ENCODE results near the gene RBM25. TPM values are rescaled to one million over a fixed set of nuclear protein-coding genes. Genes with fewer than 3 reads are reported as not detected.
"Not testable (repeated sequence)": the region's sequence is repeated elsewhere in the genome, so short reads cannot be mapped to it uniquely, and the experiment has no call there.

Gene RBM25
- total RNA-seq, 2 donors from 2014 or later: 36.8 to 78.6 TPM

- WGBS: 2% methylated on average over 21 of the region's 21 CpGs
- peak overlapping the region; percentile 65 to 90 for H3K4me3 ChIP-seq
- peak overlapping the region; percentile 81 to 94 for H3K27ac ChIP-seq
- no peak for DNase-seq (ENCODE audit: low spot score)
- H3K9me3 ChIP-seq: no peaks in the 10 kb centered on the region
- no peaks in the 10 kb centered on the region for H3K36me3 ChIP-seq
- H3K27me3 ChIP-seq (replicated peaks; ENCODE audit: insufficient read depth): no peaks in the 10 kb centered on the region
- intact Hi-C loops (cut with DNase I): no loop called here
- H3K4me1 ChIP-seq (replicated peaks): peaks cover 5% of the 10 kb centered on the region
- TF ChIP-seq POLR2A (IDR thresholded peaks at IDR 0.05) (no peak), POLR2AphosphoS5 (IDR thresholded peaks at IDR 0.05) (no peak)
- TF ChIP-seq, protein P1, sequence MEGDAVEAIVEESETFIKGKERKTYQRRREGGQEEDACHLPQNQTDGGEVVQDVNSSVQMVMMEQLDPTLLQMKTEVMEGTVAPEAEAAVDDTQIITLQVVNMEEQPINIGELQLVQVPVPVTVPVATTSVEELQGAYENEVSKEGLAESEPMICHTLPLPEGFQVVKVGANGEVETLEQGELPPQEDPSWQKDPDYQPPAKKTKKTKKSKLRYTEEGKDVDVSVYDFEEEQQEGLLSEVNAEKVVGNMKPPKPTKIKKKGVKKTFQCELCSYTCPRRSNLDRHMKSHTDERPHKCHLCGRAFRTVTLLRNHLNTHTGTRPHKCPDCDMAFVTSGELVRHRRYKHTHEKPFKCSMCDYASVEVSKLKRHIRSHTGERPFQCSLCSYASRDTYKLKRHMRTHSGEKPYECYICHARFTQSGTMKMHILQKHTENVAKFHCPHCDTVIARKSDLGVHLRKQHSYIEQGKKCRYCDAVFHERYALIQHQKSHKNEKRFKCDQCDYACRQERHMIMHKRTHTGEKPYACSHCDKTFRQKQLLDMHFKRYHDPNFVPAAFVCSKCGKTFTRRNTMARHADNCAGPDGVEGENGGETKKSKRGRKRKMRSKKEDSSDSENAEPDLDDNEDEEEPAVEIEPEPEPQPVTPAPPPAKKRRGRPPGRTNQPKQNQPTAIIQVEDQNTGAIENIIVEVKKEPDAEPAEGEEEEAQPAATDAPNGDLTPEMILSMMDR (IDR thresholded peaks at IDR 0.05): no peak
Measured at GRCh38 chr14:73026243-73026844, 32.0 kb upstream of the RBM25 start.

GRCh38 chr14:73026845-73027542 is 31.3 kb upstream of the RBM25 start, which contains the start of gene ZFYVE1:
ZFYVE1 (minus strand) TSS chr14:73027106; CDS start chr14:73024508, 2,598 bp downstream.
- peak; percentile 98 for DNase-seq (ENCODE audit: low spot score)
- Histone ChIP-seq H3K36me3 (no peaks in the 10 kb centered on the region), H3K4me1 (replicated peaks) (peaks cover 5% of the 10 kb centered on the region), H3K27me3 (replicated peaks; ENCODE audit: insufficient read depth) (no peaks in the 10 kb centered on the region), H3K9me3 (no peaks in the 10 kb centered on the region), H3K4me3 (peak within 1 kb of the TSS; percentile 65 to 90), H3K27ac (peak within 1 kb of the TSS; percentile 81 to 94)
- TF ChIP-seq POLR2A (IDR thresholded peaks at IDR 0.05): peak; percentile 80
- peak; percentile 99 for TF ChIP-seq POLR2AphosphoS5 (IDR thresholded peaks at IDR 0.05)
- TF ChIP-seq, protein P1 (IDR thresholded peaks at IDR 0.05): peak in 1 of 4 experiments; percentile 20
- intact Hi-C loops (cut with DNase I): no loop called here
- under 1% methylated on average over 40 of the region's 42 CpGs for WGBS

GRCh38 chr14:73027546-73027945 is 30.8 kb upstream of the RBM25 start:
- WGBS: 45% methylated on average over 3 of the region's 3 CpGs
- H3K27me3 ChIP-seq (replicated peaks; ENCODE audit: insufficient read depth): no peaks in the 10 kb centered on the region
- peaks cover 1% of the 10 kb centered on the region for H3K4me1 ChIP-seq (replicated peaks)
- no peak overlapping the region for H3K27ac ChIP-seq
- no peak for DNase-seq (ENCODE audit: low spot score)
- peak overlapping the region; percentile 65 to 90 for H3K4me3 ChIP-seq
- H3K9me3 ChIP-seq: no peaks in the 10 kb centered on the region
- no peaks in the 10 kb centered on the region for H3K36me3 ChIP-seq
- intact Hi-C loops (cut with DNase I): no loop called here
- TF ChIP-seq, protein P1 (IDR thresholded peaks at IDR 0.05): no peak
- no peak for TF ChIP-seq POLR2A (IDR thresholded peaks at IDR 0.05)
- no peak for TF ChIP-seq POLR2AphosphoS5 (IDR thresholded peaks at IDR 0.05)

GRCh38 chr14:73027984-73028383 is 30.4 kb upstream of the RBM25 start:
- Histone ChIP-seq H3K27me3 (replicated peaks; ENCODE audit: insufficient read depth) (no peaks in the 10 kb centered on the region), H3K27ac (no peak overlapping the region), H3K9me3 (no peaks in the 10 kb centered on the region), H3K36me3 (no peaks in the 10 kb centered on the region), H3K4me3 (no peak overlapping the region), H3K4me1 (replicated peaks) (no peaks in the 10 kb centered on the region)
- intact Hi-C loops (cut with DNase I): no loop called here
- no peak for TF ChIP-seq POLR2A (IDR thresholded peaks at IDR 0.05)
- TF ChIP-seq POLR2AphosphoS5 (IDR thresholded peaks at IDR 0.05): no peak
- TF ChIP-seq, protein P1 (IDR thresholded peaks at IDR 0.05): no peak
- DNase-seq (ENCODE audit: low spot score): no peak

DNA sequence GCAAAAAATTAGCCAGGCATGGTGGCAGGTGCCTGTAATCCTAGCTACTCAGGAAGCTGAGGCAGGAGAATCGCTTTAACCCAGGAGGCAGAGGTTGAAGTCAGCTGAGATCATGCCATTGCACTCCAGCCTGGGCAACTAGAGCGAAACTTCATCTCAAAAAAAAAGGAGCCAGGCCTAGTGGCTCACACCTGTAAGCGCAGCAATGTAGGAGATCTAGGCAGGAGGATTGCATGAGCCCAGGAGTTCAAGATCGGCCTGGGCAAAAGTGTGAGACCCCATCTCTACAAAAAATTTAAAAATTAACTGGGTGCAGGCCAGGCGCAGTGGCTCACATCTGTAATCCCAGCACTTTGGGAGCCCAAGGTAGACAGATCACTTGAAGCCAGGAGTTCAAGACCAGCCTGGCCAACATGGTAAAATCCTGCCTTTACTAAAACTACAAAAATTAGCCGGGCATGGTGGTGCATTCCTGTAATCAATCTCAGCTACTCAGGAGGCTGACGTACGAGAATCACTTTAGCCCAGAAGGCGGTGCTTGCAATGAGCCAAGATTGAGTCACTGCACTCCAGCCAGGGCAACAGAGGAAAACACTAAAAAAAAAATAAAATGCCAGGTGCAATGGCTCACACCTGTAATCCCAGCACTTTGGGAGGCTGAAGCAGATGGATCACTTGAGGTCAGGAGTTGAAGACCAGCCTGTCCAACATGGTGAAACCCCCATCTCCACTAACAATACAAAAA is 21.5 kb upstream of the RBM25 start:
- DNase-seq (ENCODE audit: low spot score); H3K9me3 ChIP-seq; H3K36me3 ChIP-seq; H3K27me3 ChIP-seq (replicated peaks; ENCODE audit: insufficient read depth); H3K4me3 ChIP-seq; H3K27ac ChIP-seq; intact Hi-C loops (cut with DNase I); H3K4me1 ChIP-seq (replicated peaks): not testable (repeated sequence)
- 93% methylated on average over 9 of the region's 9 CpGs for WGBS
